ENCODE measurements around the gene CLTA.

DNA sequence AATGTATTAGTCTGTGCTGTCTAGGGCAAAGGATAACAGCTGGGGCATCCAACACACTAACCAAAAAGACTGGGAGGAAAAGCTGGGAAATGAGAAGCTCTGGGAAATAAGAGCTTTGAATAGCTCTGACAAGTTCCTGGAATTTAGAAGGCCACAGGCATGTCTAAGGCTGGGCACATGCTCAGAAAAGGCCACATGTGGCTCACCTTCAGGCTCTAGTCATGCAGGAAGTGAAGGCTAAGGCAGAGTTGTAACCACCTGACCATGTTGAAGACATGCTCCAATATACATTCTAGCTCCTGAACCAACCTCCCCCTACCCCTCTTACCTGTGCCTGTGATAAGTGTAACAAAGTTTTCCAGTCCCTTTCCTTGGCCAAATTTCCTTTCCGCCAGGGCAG, 31.7 kb downstream of the CLTA start:
- no peak for TF ChIP-seq POLR2AphosphoS5 (IDR thresholded peaks at IDR 0.05; ENCODE audit: insufficient read depth, low read depth, low read length)
- TF ChIP-seq, protein P1, sequence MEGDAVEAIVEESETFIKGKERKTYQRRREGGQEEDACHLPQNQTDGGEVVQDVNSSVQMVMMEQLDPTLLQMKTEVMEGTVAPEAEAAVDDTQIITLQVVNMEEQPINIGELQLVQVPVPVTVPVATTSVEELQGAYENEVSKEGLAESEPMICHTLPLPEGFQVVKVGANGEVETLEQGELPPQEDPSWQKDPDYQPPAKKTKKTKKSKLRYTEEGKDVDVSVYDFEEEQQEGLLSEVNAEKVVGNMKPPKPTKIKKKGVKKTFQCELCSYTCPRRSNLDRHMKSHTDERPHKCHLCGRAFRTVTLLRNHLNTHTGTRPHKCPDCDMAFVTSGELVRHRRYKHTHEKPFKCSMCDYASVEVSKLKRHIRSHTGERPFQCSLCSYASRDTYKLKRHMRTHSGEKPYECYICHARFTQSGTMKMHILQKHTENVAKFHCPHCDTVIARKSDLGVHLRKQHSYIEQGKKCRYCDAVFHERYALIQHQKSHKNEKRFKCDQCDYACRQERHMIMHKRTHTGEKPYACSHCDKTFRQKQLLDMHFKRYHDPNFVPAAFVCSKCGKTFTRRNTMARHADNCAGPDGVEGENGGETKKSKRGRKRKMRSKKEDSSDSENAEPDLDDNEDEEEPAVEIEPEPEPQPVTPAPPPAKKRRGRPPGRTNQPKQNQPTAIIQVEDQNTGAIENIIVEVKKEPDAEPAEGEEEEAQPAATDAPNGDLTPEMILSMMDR (IDR thresholded peaks at IDR 0.05; ENCODE audit: extremely low read depth in 1 of 2, insufficient read depth in 1 of 2, low read depth in 1 of 2, low read length in 2 of 2), result no peak

Measured in endothelial cell of umbilical vein (primary cell).